ENCODE data around the gene EPHB6.

DNA sequence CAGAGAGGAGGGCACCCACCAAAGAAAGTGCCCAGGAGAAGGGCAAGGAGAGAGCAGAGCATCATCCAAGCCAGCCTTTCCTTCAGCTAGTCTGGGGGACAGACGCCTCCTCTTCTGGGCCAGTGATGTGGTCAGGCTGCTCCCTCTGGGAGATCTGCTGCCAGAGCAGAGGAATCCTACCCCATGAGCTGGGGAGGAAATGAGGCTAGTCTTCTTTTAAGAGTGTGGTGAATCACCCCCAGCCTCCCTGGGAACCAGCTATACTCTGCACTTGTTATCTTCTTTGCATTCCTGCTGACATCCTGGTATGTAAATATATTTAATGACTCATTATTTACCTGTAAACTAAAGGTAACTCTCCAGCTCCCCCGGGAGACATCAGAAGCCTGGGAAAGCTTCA, 41.6 kb upstream of the EPHB6 start:
- TF ChIP-seq, protein P1, sequence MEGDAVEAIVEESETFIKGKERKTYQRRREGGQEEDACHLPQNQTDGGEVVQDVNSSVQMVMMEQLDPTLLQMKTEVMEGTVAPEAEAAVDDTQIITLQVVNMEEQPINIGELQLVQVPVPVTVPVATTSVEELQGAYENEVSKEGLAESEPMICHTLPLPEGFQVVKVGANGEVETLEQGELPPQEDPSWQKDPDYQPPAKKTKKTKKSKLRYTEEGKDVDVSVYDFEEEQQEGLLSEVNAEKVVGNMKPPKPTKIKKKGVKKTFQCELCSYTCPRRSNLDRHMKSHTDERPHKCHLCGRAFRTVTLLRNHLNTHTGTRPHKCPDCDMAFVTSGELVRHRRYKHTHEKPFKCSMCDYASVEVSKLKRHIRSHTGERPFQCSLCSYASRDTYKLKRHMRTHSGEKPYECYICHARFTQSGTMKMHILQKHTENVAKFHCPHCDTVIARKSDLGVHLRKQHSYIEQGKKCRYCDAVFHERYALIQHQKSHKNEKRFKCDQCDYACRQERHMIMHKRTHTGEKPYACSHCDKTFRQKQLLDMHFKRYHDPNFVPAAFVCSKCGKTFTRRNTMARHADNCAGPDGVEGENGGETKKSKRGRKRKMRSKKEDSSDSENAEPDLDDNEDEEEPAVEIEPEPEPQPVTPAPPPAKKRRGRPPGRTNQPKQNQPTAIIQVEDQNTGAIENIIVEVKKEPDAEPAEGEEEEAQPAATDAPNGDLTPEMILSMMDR (conservative IDR thresholded peaks at IDR 0.05) = no peak
- no peak for TF ChIP-seq EZH2 (IDR thresholded peaks at IDR 0.05; ENCODE audit: low read depth)

Measured in PC-9 (cell line).